Gastroesophageal sphincter (tissue), 4 donors: ENCODE results near the gene SLC12A8. TPM values are rescaled to one million over a fixed set of nuclear protein-coding genes. Genes with fewer than 3 reads are reported as not detected.
"Not testable (repeated sequence)": the region's sequence is repeated elsewhere in the genome, so short reads cannot be mapped to it uniquely, and the experiment has no call there.

Source experiments
- ATAC-seq: fragments of 150-250 bp; one replicate; pipeline ENCODE4 v1.9.1; 2016; ENCODE audit warnings: mild to moderate bottlenecking, moderate library complexity
- H3K27ac ChIP-seq, 4 donors: fragments of 200-600 bp; sonication (generic) in 3 of 4; 1 replicate in 3 of 4; 2 replicates in 1 of 4; pipeline ENCODE4 v1.5.1; 2016 to 2019
- H3K27me3 ChIP-seq: fragments of 200-600 bp; sonication (generic); one replicate; pipeline ENCODE4 v1.5.1; 2019
- H3K36me3 ChIP-seq, 2 donors: fragments of 200-600 bp; sonication (generic); one replicate each; pipeline ENCODE4 v1.5.1; 2019; ENCODE audit warnings: control low read depth in 1 of 2
- H3K4me1 ChIP-seq, 3 donors: fragments of 200-600 bp; sonication (generic); 1 replicate in 2 of 3; 2 replicates in 1 of 3; pipeline ENCODE4 v1.5.1; 2016 to 2019; ENCODE audit warnings: control low read depth in 2 of 3
- H3K4me3 ChIP-seq, 2 donors: fragments of 200-600 bp; sonication (generic); one replicate each; pipeline ENCODE4 v1.5.1; 2019; ENCODE audit warnings: mild to moderate bottlenecking in 1 of 2, moderate library complexity in 1 of 2
- H3K9me3 ChIP-seq, 3 donors: fragments of 200-600 bp; sonication (generic); one replicate each; pipeline ENCODE4 v1.5.1; 2017 to 2019; ENCODE audit warnings: control low read depth in 2 of 3
- EP300 ChIP-seq: sonication (generic); formaldehyde crosslinking; IDR thresholded peaks from one replicate; pipeline ENCODE4 v1.6.1; 2017; ENCODE audit warnings: antibody characterized with exemption, mild to moderate bottlenecking
- POLR2A ChIP-seq, 2 donors: fragments of 450-650 bp; IDR thresholded peaks; one replicate each; pipeline ENCODE4 v1.6.1; 2017; ENCODE audit warnings: antibody characterized with exemption in 2 of 2, mild to moderate bottlenecking in 2 of 2, moderate library complexity in 1 of 2
- POLR2AphosphoS5 ChIP-seq: sonication (generic); formaldehyde crosslinking; IDR thresholded peaks from one replicate; pipeline ENCODE4 v1.6.1; 2017; ENCODE audit warnings: antibody characterized with exemption
- WGBS, 2 donors: methylation state at CpG; one replicate each; pipeline ENCODE4 v1.1.5; 2018; ENCODE audit warnings: low coverage in 1 of 2; 5-methylcytosine and 5-hydroxymethylcytosine counted together
- total RNA-seq, 4 donors: library from RNA; depleted of rRNA; stranded (reverse); fragments of >200 nt; gene quantifications; one replicate each; pipeline ENCODE4 v1.1.0, GENCODE V29; 2016
- TF ChIP-seq, protein P1 (sequence below), 4 experiments: fragments of 200-600 bp in 2 of 4; fragments of 450-650 bp in 2 of 4; sonication (generic) in 1 of 4; IDR thresholded peaks; one replicate each; pipeline ENCODE4 v1.5.1; 2017 to 2019; ENCODE audit warnings: antibody characterized with exemption in 4 of 4, mild to moderate bottlenecking in 2 of 4, moderate library complexity in 2 of 4

The SLC12A8 gene
- total RNA-seq, 4 donors from 2014 or later = 0.13 to 2.3 (median 0.54) TPM; not detected in 1

DNA sequence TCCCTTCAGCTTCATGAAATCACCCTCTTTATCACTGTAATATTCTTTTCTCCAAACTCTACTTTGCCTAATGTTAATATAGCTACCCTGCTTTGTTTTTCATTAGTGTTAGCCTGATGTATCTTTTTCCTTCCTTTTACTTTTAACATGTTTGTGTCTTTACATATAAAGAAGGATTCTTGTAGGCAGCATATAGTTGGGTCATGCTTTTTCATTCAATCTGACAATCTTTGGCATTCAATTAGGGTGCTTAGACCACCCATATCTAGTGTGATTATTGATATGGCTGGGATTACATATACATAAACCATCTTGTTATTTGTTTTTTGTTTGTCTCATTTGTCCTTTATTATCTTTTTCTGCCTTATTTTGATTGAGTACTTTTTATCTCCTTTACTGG, 121.9 kb downstream of the SLC12A8 start:
- no peak for ATAC-seq
- Histone ChIP-seq H3K9me3 (peaks cover 0 to 4% (median 0%) of the 10 kb centered on the region in 3 donors), H3K36me3 (no peaks in the 10 kb centered on the region), H3K27me3 (no peaks in the 10 kb centered on the region), H3K4me1 (no peaks in the 10 kb centered on the region), H3K27ac (no peak overlapping the region), H3K4me3 (no peak overlapping the region)
- TF ChIP-seq EP300 = no peak
- TF ChIP-seq, protein P1, sequence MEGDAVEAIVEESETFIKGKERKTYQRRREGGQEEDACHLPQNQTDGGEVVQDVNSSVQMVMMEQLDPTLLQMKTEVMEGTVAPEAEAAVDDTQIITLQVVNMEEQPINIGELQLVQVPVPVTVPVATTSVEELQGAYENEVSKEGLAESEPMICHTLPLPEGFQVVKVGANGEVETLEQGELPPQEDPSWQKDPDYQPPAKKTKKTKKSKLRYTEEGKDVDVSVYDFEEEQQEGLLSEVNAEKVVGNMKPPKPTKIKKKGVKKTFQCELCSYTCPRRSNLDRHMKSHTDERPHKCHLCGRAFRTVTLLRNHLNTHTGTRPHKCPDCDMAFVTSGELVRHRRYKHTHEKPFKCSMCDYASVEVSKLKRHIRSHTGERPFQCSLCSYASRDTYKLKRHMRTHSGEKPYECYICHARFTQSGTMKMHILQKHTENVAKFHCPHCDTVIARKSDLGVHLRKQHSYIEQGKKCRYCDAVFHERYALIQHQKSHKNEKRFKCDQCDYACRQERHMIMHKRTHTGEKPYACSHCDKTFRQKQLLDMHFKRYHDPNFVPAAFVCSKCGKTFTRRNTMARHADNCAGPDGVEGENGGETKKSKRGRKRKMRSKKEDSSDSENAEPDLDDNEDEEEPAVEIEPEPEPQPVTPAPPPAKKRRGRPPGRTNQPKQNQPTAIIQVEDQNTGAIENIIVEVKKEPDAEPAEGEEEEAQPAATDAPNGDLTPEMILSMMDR (IDR thresholded peaks at IDR 0.05) = no peak
- TF ChIP-seq POLR2AphosphoS5 = no peak
- TF ChIP-seq POLR2A (IDR thresholded peaks at IDR 0.05) = no peak

DNA sequence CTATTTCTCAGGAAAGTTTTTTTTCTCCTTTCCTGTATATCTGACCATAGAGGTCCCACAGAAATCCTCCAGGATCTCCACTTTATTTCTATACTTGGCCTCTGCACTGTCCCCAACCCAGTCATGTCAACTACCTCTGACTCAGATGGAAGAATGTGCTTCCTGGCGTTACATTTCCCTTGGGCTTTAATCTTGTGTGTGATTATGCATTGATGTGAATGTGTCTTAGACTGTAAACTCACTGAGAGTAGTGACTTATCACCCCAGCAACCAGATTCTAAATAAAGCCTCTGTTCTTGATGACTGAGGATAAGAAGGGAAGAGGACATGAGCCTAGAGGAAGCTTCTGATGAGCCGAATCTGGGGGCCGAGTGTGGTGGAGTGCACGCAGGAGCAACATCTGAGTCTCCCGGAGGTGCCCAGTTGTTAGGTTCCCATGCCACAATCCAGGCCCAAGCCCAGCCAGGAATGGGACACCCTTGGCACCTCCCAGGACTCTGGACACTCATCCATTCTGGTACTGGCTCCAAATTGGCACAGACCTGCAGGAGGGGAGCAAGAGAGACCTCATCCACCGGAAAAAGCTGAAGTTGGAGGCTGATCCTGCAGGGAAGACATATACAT, 124.7 kb downstream of the SLC12A8 start:
- Histone ChIP-seq H3K36me3 (no peaks in the 10 kb centered on the region), H3K4me1 (no peaks in the 10 kb centered on the region), H3K27me3 (no peaks in the 10 kb centered on the region), H3K4me3 (no peak overlapping the region), H3K9me3 (peaks cover 0 to 4% (median 0%) of the 10 kb centered on the region in 3 donors), H3K27ac (no peak overlapping the region)
- TF ChIP-seq POLR2AphosphoS5 (no peak), POLR2A (IDR thresholded peaks at IDR 0.05) (no peak), EP300 (no peak)
- TF ChIP-seq, protein P1 (IDR thresholded peaks at IDR 0.05) = no peak
- no peak for ATAC-seq
- 18 to 30% methylated on average over 1 to 2 of the region's 6 CpGs for WGBS, 2 donors

DNA sequence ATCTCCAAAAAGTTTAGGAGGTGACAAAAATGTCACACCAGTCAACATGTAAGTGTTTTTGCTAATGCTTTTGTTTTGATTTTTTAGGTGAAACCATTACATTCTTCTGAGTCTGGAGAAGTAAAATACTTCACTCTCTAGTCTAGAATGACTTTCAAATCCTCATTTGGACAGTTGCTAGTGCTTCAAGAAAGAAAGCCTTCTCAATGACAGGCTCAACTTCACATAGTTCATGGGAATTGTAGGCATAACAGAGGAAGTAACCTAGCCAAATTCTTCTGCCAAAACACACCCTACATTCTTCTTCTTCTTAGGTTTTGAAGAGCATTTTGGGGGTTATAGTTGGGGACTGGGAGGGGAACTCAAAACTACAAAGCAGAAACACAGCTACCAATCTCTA, 127.4 kb downstream of the SLC12A8 start:
- no peak for ATAC-seq
- Histone ChIP-seq H3K36me3 (no peaks in the 10 kb centered on the region), H3K9me3 (no peaks in the 10 kb centered on the region), H3K4me1 (no peaks in the 10 kb centered on the region), H3K27me3 (no peaks in the 10 kb centered on the region), H3K4me3 (no peak overlapping the region), H3K27ac (no peak overlapping the region)
- TF ChIP-seq EP300 = no peak
- TF ChIP-seq POLR2AphosphoS5 = no peak
- TF ChIP-seq, protein P1 (IDR thresholded peaks at IDR 0.05) = no peak
- no peak for TF ChIP-seq POLR2A (IDR thresholded peaks at IDR 0.05)

DNA sequence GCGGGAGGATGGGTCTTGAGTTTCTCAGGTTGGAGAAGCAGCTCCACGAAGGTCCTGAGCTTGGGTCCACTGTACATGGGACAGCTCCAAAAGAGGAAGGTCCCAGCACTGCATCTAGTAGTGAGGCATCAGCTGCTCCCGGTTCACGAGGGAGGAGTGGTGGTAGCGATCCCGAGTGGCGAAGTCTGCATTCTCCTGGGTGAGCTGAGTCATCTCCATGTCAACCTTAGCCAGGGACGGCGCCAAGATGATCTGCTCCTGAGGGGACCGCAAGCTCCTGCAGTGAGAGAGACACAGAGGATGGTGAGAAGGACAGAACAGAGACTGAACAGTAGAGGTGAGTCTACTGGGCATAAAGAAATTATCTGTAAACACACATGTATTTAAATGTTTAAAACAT, 128.8 kb downstream of the SLC12A8 start:
- 65 to 73% methylated on average over 3 to 4 of the region's 10 CpGs for WGBS, 2 donors
- no peak overlapping the region for H3K4me3 ChIP-seq
- H3K4me1 ChIP-seq = no peaks in the 10 kb centered on the region
- no peaks in the 10 kb centered on the region for H3K36me3 ChIP-seq
- no peaks in the 10 kb centered on the region for H3K27me3 ChIP-seq
- no peaks in the 10 kb centered on the region for H3K9me3 ChIP-seq
- H3K27ac ChIP-seq = no peak overlapping the region
- TF ChIP-seq POLR2A (IDR thresholded peaks at IDR 0.05) = no peak
- TF ChIP-seq EP300 = no peak
- no peak for TF ChIP-seq POLR2AphosphoS5
- TF ChIP-seq, protein P1 (IDR thresholded peaks at IDR 0.05) = no peak
- no peak for ATAC-seq

DNA sequence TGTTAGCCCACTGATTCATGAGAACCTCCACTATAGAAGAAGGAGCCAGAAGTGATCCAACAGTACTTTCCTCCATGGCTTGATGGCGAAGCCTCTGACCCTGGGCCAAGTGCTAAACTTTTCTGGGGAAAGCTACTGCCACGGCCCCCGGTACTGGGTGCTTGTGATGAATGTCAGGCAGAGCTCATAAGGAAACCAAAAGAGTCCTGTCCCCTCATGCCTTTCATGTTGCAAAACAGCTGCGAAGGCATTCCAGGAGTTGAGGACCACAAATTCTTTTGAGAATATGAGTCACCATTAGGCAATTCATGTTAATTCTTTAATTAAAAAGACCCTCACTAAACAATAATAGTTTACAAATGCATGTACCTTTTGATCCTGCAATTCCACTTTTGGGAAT, 130.2 kb downstream of the SLC12A8 start:
- H3K4me3 ChIP-seq, H3K27me3 ChIP-seq, H3K4me1 ChIP-seq, ATAC-seq, H3K36me3 ChIP-seq, H3K9me3 ChIP-seq, H3K27ac ChIP-seq: not testable (repeated sequence)
- WGBS, 2 donors = 68 to 100% methylated on average over 1 to 4 of the region's 4 CpGs
